ENCODE data around the gene BCAS4. TPM values are rescaled to one million over a fixed set of nuclear protein-coding genes. Genes with fewer than 3 reads are reported as not detected.

The BCAS4 gene
- polyA plus RNA-seq, 6 donors from 2014 or later = 62.1 to 82.2 (median 70.3) TPM

DNA sequence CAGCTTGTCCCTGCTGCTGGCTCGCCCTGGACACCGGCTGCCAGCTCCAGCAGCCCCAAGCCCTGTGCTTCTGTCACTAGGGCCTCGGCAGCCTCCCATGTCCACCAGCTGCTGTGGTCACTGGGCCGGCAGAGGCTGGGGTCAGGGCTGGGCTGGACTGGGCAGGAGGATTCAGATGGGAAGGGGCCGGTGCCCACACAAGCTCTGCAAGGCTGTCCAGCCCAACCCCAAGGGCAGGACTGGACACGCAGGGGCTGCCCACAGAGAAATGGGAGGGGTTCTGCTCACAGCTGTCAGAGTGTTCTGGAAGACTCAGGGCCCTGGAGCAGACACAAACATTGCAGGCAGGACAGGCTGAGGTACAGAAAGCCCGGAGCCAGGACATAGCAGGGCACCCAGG, 70.7 kb downstream of the BCAS4 start:
- H3K4me1 Mint-ChIP-seq = peaks cover 8 to 20% (median 10%) of the 10 kb centered on the region in 3 donors
- H3K36me3 Mint-ChIP-seq = peaks cover 0 to 9% of the 10 kb centered on the region in 2 donors
- ATAC-seq (ENCODE audit: low read depth in 2 of 2) (no peak), DNase-seq (no peak)
- no peaks in the 10 kb centered on the region for H3K27me3 Mint-ChIP-seq
- no peak overlapping the region for H3K4me3 Mint-ChIP-seq
- no peak overlapping the region for H3K27ac Mint-ChIP-seq
- H3K9me3 Mint-ChIP-seq = no peaks in the 10 kb centered on the region

DNA sequence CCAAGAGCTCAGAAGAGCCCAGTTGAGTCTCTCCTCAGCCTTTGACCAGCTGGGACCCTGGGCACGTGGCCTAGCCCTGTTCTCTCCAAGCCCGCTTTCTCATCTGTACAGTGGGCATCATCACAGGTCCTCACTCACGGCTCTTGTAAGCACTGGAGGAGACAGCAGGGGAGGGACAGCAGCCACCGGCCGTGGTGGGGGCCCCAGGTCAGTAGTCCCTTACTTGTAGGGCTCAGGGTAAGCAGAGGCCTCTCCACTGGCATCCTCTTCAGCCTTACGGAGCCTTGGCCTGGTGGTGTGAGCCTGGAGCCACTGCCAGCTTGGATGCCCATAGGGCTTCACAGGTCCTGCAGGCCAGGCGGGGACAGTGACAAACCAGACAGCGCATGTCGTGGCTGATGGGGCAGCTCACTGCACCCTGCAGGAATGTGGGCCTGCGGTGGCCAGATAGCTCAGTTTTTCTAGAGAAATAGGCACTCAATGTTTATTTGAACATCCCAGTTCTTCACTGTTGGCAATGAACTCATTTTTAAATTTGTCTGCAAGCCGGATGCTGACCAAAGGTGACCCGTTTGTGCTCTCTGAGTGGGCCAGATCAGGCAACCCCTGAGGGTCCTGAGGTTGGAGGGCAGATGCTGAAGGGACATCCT, 71.3 kb downstream of the BCAS4 start:
- DNase-seq (no peak), ATAC-seq (ENCODE audit: low read depth in 2 of 2) (no peak)
- Mint-ChIP-seq H3K36me3 (peaks cover 0 to 9% of the 10 kb centered on the region in 2 donors), H3K27ac (no peak overlapping the region), H3K9me3 (no peaks in the 10 kb centered on the region), H3K4me3 (peak overlapping the region in 1 of 8 donors; percentile 3), H3K27me3 (no peaks in the 10 kb centered on the region), H3K4me1 (peaks cover 11 to 23% (median 12%) of the 10 kb centered on the region in 3 donors)

DNA sequence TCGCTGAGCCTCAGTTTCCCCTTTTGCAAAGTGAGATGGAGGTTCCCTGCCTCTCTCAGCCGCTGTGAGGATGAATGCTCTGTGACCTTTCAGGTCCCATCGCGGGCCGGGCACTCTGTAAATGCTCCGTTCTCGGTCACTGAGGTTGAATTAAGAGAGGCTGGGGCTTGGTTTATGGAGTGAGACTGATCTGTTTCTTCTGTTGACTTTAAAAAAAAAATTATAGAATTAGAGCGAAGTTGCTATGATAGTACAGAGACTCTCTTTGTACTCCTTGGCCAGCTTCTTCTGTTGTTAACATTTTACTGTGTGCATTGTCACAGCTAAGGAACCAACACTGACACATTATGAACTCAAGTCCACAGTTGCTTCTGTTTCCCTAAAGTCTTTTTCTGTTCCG, 72.0 kb downstream of the BCAS4 start:
- peaks cover 17 to 27% (median 19%) of the 10 kb centered on the region in 3 donors for H3K4me1 Mint-ChIP-seq
- no peaks in the 10 kb centered on the region for H3K9me3 Mint-ChIP-seq
- ATAC-seq (ENCODE audit: low read depth in 2 of 2) = no peak
- H3K27ac Mint-ChIP-seq = no peak overlapping the region
- no peak overlapping the region for H3K4me3 Mint-ChIP-seq
- DNase-seq = no peak
- H3K27me3 Mint-ChIP-seq = no peaks in the 10 kb centered on the region
- peaks cover 0 to 7% of the 10 kb centered on the region in 2 donors for H3K36me3 Mint-ChIP-seq

DNA sequence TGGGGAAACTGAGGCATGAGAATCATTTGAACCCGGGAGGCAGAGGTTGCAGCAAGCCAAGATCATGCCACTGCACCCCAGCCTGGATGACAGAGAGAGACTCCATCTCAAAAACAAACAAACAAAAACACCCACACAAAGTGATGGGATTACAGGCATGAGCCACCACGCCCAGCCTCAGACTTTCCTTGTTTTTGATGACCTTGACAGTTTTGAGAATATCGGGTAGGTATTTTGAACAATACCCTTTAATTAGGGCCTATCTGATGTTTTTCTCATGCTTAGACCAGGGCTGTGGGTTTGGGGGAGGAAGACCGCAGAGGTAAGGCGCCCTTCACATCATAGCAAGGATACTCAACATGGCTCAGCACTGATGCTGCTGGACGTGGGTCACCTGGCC, 72.9 kb downstream of the BCAS4 start:
- Mint-ChIP-seq H3K9me3 (no peaks in the 10 kb centered on the region), H3K4me3 (no peak overlapping the region), H3K27me3 (no peaks in the 10 kb centered on the region), H3K27ac (peak overlapping the region in 1 of 6 donors; percentile 11), H3K36me3 (no peaks in the 10 kb centered on the region), H3K4me1 (peaks cover 19 to 26% (median 26%) of the 10 kb centered on the region in 3 donors)
- ATAC-seq (ENCODE audit: low read depth in 2 of 2) = no peak
- no peak for DNase-seq

DNA sequence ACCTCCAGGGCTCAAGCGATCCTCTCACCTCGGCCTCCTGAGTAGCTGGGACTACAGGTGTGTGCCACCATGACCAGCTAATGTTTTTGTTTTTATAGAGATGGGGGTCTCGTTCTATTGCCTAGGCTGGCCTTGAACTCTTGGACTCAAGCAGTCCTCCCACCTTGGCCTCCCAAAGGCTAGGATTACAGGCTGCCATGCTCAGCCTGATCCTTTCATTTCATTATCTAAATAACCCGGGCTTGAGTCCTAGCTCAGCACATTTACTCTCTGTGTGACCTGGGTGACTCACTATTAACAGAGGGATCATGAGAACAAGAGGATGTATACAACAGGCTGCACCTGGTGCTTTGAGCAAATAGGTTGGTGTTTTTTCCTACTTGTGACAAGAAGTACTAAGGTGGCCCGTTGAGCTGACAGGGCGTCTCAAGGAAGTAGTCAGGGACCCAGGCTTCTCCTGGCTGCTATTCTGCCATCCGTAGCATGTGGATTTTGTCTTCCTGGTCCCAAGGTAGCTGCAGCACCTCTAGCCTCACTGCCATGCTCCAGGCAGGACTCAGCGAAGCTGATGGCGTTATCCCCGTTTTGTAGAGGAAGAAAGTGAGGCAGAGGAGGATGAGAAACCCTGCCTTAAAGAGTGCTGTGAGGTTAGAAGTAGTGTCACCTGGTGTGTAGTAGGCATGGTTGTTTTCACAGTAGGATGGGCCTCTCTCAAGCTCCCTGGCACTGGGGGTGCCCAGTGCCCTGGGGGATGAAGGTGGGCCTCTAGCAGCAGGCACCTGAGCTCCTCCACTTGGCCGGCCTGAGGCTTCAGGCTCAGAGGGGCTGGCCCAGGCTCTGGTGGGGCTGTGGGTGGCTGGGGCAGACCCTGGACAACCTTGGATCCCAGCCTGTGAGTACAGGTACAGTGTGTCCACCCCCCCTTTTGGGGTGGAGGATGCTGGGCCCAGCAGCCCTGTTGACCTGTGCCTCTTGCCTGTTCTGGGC, 73.9 kb downstream of the BCAS4 start:
- DNase-seq (no peak), ATAC-seq (ENCODE audit: low read depth in 2 of 2) (no peak)
- Mint-ChIP-seq H3K27me3 (no peaks in the 10 kb centered on the region), H3K9me3 (no peaks in the 10 kb centered on the region), H3K36me3 (no peaks in the 10 kb centered on the region), H3K4me1 (peaks cover 26 to 32% (median 32%) of the 10 kb centered on the region in 3 donors), H3K4me3 (peak overlapping the region in 1 of 8 donors; percentile 64), H3K27ac (peak overlapping the region in 3 of 6 donors; percentile 51 to 60 (median 59))

DNA sequence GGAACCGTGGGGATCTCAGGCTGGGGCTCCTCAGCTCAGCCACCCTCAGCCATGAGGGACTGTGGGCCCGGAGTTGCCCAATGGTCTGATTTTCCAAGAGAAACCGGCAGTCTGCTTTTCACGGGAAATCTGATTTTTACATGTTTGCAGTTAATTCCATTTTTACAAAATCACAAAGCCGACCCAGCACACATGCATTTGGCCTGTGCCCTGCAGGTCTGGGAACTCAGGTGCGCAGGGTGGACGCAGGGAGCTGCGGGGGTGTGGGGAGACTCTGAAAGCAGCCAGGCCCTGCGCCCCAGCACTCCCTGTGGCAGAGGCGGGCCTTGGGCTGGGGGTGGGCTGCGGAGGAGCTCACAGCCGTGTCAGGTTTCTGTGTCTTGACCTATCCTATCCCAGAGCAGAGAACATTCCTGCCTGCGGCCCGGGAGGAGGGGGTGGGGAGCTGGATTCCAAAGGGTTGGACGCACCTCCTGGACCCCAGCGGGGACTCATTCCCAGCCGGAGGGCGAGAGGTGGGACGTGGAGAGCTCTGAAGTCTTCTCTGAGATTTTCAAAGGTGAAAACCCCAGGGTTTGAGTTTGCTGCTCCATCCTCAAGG, 75.8 kb downstream of the BCAS4 start:
- DNase-seq (no peak), ATAC-seq (ENCODE audit: low read depth in 2 of 2) (no peak)
- no peaks in the 10 kb centered on the region for H3K9me3 Mint-ChIP-seq
- H3K36me3 Mint-ChIP-seq = no peaks in the 10 kb centered on the region
- peak overlapping the region in 3 of 8 donors; percentile 6 to 58 (median 15) for H3K4me3 Mint-ChIP-seq
- H3K27me3 Mint-ChIP-seq = no peaks in the 10 kb centered on the region
- peak overlapping the region in 3 of 6 donors; percentile 47 to 90 (median 88) for H3K27ac Mint-ChIP-seq
- peaks cover 29 to 32% (median 32%) of the 10 kb centered on the region in 3 donors for H3K4me1 Mint-ChIP-seq

DNA sequence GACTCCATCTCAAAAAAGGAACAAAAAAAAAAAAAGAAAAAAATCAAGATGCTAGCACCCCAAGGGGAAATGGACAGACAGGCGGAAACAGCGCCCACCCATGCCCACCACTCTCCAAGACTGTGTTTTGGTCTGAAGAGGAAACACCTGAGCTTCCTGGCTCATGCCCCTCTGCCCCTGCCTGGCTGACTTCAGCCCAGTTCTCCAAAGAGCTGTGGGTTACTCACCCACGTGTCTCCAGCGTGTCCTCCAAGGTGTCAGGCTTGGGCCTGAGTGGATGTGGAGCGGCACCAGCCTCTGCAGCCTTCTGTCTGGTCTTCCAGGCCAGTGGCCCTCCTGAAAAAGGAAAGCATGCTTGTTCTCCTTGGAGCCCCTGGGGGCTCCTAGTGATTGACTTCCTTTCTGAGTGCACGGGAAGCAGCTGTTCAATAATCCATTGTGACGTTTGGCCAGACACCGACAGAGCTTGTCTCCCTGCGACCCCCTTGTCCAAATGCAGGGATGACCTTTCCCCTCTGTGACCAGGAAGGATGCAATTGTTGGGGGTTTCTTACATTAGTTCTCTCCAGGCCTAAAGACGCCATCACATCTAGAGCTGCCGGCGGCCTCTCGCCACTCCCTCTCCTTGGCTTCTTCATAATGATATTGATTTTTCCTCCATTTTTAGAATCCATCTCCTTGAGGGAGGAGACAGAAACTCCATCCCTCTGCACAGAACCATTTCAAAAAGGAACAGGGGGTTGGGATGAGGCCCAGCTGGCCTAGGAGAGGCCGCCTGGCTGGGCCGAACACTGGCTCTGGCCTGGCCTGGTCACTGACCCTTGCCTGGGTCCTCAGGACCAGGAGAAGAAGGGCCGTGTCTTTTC, 77.9 kb downstream of the BCAS4 start:
- H3K4me3 Mint-ChIP-seq = peak overlapping the region in 6 of 8 donors; percentile 35 to 81 (median 58)
- DNase-seq (peak; percentile 48), ATAC-seq (ENCODE audit: low read depth in 2 of 2) (peak; percentile 88 to 94)
- no peaks in the 10 kb centered on the region for H3K27me3 Mint-ChIP-seq
- peaks cover 0 to 14% of the 10 kb centered on the region in 2 donors for H3K36me3 Mint-ChIP-seq
- H3K9me3 Mint-ChIP-seq = no peaks in the 10 kb centered on the region
- peaks cover 29 to 32% (median 32%) of the 10 kb centered on the region in 3 donors for H3K4me1 Mint-ChIP-seq
- H3K27ac Mint-ChIP-seq = peak overlapping the region; percentile 78 to 95 (median 88)

DNA sequence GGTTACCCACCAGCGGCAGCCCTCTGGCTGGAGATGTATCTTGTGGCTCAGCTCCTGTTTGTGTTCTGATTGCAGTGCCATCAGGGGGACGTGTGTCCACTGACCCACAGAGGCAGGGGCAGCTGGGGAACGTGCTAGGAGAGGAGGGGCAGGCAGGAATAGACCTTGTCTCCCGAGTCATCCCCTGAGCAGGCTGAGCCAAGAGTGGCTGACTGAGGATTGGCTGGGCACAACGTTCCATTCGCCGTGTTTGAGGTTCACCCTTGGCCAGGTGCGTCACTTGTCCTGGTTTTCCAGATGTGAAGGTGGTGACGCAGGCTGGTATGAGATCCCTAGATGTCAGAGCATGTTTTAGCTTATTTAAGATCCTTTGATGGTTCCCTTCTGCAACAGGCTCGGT, 78.7 kb downstream of the BCAS4 start:
- H3K4me3 Mint-ChIP-seq = peak overlapping the region in 2 of 8 donors; percentile 34 to 37
- H3K36me3 Mint-ChIP-seq = peaks cover 0 to 14% of the 10 kb centered on the region in 2 donors
- H3K9me3 Mint-ChIP-seq = no peaks in the 10 kb centered on the region
- peak overlapping the region in 5 of 6 donors; percentile 30 to 95 (median 88) for H3K27ac Mint-ChIP-seq
- peaks cover 25 to 32% (median 28%) of the 10 kb centered on the region in 3 donors for H3K4me1 Mint-ChIP-seq
- H3K27me3 Mint-ChIP-seq = no peaks in the 10 kb centered on the region
- ATAC-seq (ENCODE audit: low read depth in 2 of 2) = no peak
- DNase-seq = no peak

DNA sequence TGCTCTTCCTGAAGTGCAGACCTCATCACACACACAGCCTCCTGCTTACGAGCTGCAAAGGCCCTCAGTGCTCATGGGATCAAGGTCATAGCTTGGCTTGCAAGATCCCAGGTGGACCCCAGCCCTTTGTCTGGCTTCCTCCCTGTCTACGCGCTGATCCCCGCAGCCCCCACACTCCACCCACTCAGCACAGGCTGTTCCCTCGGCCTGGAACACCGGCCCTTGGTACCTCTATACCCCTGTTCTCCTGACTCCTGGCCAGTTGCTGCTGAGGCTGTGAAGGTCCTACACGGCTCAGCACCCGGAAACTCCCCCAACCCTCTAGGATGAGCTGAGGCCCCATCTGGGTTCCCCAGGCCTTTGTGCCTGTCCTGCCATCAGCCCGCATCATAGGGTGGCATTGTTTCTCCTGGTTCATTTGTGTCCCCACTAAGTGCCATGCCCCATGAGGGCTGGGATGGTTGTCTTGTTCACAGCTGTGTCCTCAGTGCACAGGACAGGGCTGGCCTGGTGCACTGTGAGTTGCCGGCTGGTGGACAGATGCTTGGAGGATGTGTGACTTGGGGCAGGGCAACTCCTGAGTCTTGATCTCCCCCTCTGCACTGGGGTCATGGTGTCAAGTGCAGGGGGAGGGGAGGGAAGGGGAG, 79.4 kb downstream of the BCAS4 start:
- H3K4me1 Mint-ChIP-seq = peaks cover 21 to 32% (median 25%) of the 10 kb centered on the region in 3 donors
- H3K4me3 Mint-ChIP-seq = peak overlapping the region in 1 of 8 donors; percentile 10
- DNase-seq (no peak), ATAC-seq (ENCODE audit: low read depth in 2 of 2) (no peak)
- H3K27ac Mint-ChIP-seq = peak overlapping the region; percentile 72 to 95 (median 89)
- H3K27me3 Mint-ChIP-seq = no peaks in the 10 kb centered on the region
- peaks cover 0 to 14% of the 10 kb centered on the region in 2 donors for H3K36me3 Mint-ChIP-seq
- H3K9me3 Mint-ChIP-seq = no peaks in the 10 kb centered on the region

DNA sequence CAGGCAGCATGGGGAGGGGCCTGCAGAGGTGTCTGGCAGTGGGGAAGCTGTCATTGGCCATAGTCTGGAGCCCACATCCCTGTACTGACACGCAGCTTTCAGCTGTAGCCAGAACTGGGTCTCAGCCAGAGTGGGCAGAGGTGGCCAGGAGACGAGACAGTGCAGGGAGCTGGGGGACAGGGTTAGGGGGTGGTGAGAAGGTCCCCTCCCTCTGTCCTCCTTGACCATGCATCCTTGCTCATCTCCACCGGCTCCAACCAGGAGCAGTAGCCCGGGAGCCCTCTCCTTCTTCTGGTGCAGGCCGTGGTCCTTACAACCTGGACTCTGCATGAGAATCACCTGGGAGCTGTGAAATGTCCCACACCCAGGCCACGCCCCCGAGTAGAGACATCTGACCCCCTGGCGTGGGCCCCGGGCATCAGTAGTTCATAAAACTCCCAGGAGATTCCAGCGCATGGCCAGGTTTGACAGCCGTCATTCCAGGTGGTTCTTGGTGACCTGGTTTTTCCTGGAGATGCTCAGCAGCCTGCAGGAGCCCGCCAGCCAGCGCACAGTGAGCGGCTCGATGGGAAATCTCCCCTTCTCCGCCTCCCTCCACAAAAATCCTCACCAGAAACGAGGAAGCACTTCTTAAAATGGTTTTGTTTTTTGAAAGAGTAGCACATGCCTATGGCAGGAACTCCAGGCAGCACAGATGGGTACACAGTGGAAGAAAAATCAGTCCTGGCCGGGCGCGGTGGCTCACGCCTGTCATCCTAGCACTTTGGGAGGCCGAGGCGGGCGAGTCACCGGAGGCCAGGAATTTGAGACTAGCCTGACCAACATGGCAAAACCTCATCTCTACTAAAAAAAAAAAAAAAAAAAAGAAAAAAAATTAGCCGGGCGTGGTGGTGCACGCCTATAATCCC, 80.2 kb downstream of the BCAS4 start:
- no peak overlapping the region for H3K4me3 Mint-ChIP-seq
- H3K27me3 Mint-ChIP-seq = no peaks in the 10 kb centered on the region
- peaks cover 0 to 14% of the 10 kb centered on the region in 2 donors for H3K36me3 Mint-ChIP-seq
- DNase-seq = no peak
- peak overlapping the region in 2 of 6 donors; percentile 54 to 88 for H3K27ac Mint-ChIP-seq
- H3K9me3 Mint-ChIP-seq = no peaks in the 10 kb centered on the region
- ATAC-seq (ENCODE audit: low read depth in 2 of 2) = no peak
- H3K4me1 Mint-ChIP-seq = peaks cover 22 to 32% (median 25%) of the 10 kb centered on the region in 3 donors

DNA sequence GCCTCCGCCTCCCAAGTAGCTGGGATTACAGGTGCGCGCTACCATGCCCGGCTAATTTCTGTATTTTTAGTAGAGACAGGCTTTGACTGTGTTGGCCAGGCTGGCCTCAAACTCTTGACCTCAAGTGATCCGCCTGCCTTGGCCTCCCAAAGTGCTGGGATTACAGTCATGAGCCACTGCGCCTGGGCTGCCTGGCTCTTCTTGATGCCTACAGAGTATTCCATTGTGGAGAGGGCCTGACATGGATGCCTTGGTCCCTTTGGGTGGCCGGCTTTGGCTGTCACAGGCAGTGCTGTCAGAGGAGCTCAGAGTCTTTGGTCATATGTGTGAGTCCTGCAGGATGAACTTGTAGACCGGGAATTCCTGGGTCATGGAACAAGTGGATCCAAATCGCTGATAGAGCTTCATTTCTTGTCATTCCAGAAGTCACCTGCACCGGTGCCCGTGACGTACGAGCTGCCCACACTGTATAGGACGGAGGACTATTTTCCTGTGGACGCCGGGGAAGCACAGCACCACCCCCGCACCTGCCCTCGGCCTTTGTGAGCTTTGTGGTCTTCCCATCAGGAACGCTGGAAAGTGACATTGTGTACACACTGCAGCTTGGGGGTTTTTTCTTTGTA, 81.3 kb downstream of the BCAS4 start:
- Mint-ChIP-seq H3K36me3 (peaks cover 0 to 14% of the 10 kb centered on the region in 2 donors), H3K27ac (peak overlapping the region in 1 of 6 donors; percentile 90), H3K9me3 (no peaks in the 10 kb centered on the region), H3K4me3 (peak overlapping the region in 1 of 8 donors; percentile 34), H3K27me3 (no peaks in the 10 kb centered on the region), H3K4me1 (peaks cover 19 to 28% (median 24%) of the 10 kb centered on the region in 3 donors)
- no peak for ATAC-seq (ENCODE audit: low read depth in 2 of 2)
- no peak for DNase-seq

Data from naive B cell (primary cell).